Astrocyte of the spinal cord (primary cell): ENCODE data around the gene TFDP1.

ENCODE experiments used
- DNase-seq: peaks from one replicate; pipeline ENCODE4 v3.0.0; 2011; ENCODE audit warnings: low read depth, low spot score
- H3K4me3 ChIP-seq: 2 replicates; pipeline ENCODE4 v1.5.1; 2011; ENCODE audit warnings: low read depth, mild to moderate bottlenecking, low read length, moderate library complexity
- in situ Hi-C: cut with HindIII; loops from 2 replicates; pipeline ENCODE4 v1.10.0; 2017; ENCODE audit warnings: low sequenced_read_pairs
- TF ChIP-seq, protein P1 (sequence below): IDR thresholded peaks from 2 replicates; pipeline ENCODE4 v1.5.1; 2012; ENCODE audit warnings: low read depth, mild to moderate bottlenecking, low read length, inconsistent platforms

TFDP1 gene

GRCh38 chr13:113661509-113661908 lies 77.0 kb downstream of the TFDP1 start:
- TF ChIP-seq, protein P1, sequence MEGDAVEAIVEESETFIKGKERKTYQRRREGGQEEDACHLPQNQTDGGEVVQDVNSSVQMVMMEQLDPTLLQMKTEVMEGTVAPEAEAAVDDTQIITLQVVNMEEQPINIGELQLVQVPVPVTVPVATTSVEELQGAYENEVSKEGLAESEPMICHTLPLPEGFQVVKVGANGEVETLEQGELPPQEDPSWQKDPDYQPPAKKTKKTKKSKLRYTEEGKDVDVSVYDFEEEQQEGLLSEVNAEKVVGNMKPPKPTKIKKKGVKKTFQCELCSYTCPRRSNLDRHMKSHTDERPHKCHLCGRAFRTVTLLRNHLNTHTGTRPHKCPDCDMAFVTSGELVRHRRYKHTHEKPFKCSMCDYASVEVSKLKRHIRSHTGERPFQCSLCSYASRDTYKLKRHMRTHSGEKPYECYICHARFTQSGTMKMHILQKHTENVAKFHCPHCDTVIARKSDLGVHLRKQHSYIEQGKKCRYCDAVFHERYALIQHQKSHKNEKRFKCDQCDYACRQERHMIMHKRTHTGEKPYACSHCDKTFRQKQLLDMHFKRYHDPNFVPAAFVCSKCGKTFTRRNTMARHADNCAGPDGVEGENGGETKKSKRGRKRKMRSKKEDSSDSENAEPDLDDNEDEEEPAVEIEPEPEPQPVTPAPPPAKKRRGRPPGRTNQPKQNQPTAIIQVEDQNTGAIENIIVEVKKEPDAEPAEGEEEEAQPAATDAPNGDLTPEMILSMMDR = no peak
- H3K4me3 ChIP-seq = no peak overlapping the region
- in situ Hi-C loops = no loop called here
- DNase-seq = no peak

- DNase-seq = no peak
- H3K4me3 ChIP-seq = no peak overlapping the region
- in situ Hi-C loops = no loop called here
- TF ChIP-seq, protein P1 = no peak
Measured at GRCh38 chr13:113663934-113664333, 79.4 kb downstream of the TFDP1 start.

GRCh38 chr13:113664751-113665596 lies 80.4 kb downstream of the TFDP1 start:
- no peak for DNase-seq
- in situ Hi-C loops = no loop called here
- TF ChIP-seq, protein P1 = no peak
- H3K4me3 ChIP-seq = no peak overlapping the region

DNA sequence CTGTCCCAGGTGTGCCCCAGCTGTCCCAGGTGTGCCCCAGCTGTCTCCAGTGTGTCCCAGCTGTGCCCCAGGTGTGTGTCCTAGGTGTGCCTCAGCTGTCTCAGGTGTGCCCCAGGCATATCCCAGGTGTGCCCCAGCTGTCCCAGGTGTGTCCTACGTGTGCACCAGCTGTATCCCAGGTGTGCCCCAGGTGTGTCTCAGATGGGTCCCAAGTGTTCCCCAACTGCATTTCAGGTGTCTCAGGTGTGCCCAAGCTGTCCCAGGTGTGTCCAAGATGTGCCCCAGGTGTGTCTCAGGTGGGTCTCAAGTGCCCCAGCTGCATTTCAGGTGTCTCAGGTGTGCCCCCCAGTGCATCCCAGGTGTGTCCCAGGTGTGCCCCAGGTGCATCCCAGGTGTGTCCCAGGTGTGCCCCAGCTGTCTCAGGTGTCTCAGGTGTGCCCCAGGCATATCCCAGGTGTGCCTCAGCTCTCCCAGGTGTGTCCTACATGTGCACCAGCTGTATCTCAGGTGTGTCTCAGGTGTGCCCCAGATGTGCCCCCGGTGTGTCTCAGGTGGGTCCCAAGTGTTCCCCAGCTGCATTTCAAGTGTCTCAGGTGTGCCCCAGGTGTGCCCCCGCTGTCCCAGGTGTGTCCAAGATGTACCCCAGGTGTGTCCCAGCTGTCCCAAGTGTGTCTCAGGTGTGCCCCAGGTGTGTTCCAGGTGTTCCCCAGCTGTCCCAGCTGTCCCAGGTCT lies 81.2 kb downstream of the TFDP1 start:
- DNase-seq = no peak
- in situ Hi-C loops = no loop called here
- H3K4me3 ChIP-seq = no peak overlapping the region
- TF ChIP-seq, protein P1 = no peak

DNA sequence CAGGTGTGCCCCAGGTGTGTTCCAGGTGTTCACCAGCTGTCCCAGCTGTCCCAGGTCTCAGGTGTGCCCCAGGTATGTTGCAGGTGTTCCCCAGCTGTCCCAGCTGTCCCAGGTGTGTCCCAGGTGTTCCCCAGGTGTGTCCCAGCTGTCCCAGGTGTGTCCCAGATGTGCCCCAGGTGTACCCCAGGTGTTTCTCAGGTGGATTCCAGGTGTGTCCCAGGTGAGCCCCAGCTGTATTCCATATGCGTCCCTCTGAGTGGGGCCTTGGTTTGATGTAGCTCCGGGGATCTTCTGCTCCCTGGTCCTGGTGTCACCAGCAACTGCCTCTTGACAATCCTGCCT lies 81.7 kb downstream of the TFDP1 start:
- H3K4me3 ChIP-seq = no peak overlapping the region
- in situ Hi-C loops = no loop called here
- DNase-seq = no peak
- TF ChIP-seq, protein P1 = no peak

DNA sequence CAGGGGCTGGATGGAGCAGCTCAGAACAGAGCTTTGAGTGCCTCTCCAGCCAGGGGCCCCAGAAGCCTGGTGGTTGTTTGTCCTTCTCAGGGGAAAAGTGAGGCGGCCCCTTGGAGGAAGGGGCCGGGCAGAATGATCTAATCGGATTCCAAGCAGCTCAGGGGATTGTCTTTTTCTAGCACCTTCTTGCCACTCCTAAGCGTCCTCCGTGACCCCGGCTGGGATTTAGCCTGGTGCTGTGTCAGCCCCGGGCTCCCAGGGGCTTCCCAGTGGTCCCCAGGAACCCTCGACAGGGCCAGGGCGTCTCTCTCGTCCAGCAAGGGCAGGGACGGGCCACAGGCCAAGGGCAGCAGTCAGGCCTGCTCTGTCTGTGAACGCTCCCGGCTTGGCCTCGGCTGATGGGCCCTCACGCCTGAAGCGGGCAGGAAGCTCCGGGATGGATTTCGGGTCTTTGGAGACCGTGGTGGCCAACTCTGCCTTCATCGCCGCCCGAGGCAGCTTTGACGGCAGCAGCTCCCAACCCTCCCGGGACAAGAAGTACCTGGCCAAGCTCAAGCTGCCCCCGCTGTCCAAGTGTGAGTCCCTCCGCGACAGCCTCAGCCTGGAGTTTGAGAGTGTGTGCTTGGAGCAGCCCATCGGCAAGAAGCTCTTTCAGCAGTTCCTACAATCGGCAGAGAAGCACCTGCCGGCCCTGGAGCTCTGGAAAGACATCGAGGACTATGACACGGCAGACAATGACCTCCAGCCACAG lies 82.6 kb downstream of the TFDP1 start, which contains the start of gene GRK1:
Gene GRK1, plus strand, starts transcription at position 269 of the 751 bp plus-strand sequence. Its CDS starts 168 bp downstream, at position 437.
- no peak within 1 kb of the TSS for H3K4me3 ChIP-seq
- TF ChIP-seq, protein P1 = no peak
- in situ Hi-C loops = no loop called here
- DNase-seq = no peak
